Naive thymus-derived CD4-positive, alpha-beta T cell (primary cell): ENCODE data around the gene PCDHA6. TPM values are rescaled to one million over a fixed set of nuclear protein-coding genes. Genes with fewer than 3 reads are reported as not detected.
"Not testable (repeated sequence)": the region's sequence is repeated elsewhere in the genome, so short reads cannot be mapped to it uniquely, and the experiment has no call there.

Experiments used
- ATAC-seq: fragments of 150-1000 bp; cut with Tn5 transposase; 2 replicates; pipeline ENCODE4 v1.10.0; 2021; ENCODE audit warnings: mild to moderate bottlenecking, moderate library complexity
- CTCF ChIA-PET: fragments of 350-600 bp; sonication (Branson Sonifier 250); formaldehyde crosslinking; loops from one replicate; lab custom pipeline; 2021; ENCODE audit warnings: antibody characterized with exemption; lab: Charles Lee
- POLR2A ChIA-PET: fragments of 350-600 bp; sonication (Branson Sonifier 250); formaldehyde crosslinking; loops from one replicate; lab custom pipeline; 2021; ENCODE audit warnings: antibody characterized with exemption, inconsistent platforms; lab: Charles Lee
- DNase-seq, 9 donors: peaks; one replicate each; pipeline versions ENCODE4 v3.0.0 to v3.0.0-alpha.2; 2020 to 2022; ENCODE audit warnings: mixed read lengths in 1 of 9
- H3K27ac ChIP-seq: one replicate; pipeline ENCODE4 v1.7.0; 2013; ENCODE audit warnings: mild to moderate bottlenecking, low read depth, low read length, moderate library complexity
- H3K27me3 ChIP-seq, 2 donors: one replicate each; pipeline ENCODE4 v1.7.0; 2013; ENCODE audit warnings: low read length in 2 of 2, mild to moderate bottlenecking in 2 of 2, moderate library complexity in 2 of 2; ENCODE audit not compliant: control insufficient read depth in 2 of 2, insufficient read depth in 2 of 2
- H3K36me3 ChIP-seq, 3 experiments: 1 replicate in 2 of 3; 2 replicates in 1 of 3; pipeline ENCODE4 v1.7.0; 2013; ENCODE audit warnings: low read length in 3 of 3, mild to moderate bottlenecking in 3 of 3, moderate library complexity in 1 of 3; ENCODE audit not compliant: insufficient read depth in 3 of 3, control insufficient read depth in 2 of 3
- H3K4me1 ChIP-seq, 2 donors: one replicate each; pipeline ENCODE4 v1.7.0; 2013; ENCODE audit warnings: low read length in 2 of 2, mild to moderate bottlenecking in 2 of 2, moderate library complexity in 1 of 2; ENCODE audit not compliant: control insufficient read depth in 2 of 2, insufficient read depth in 2 of 2
- H3K4me3 ChIP-seq: 2 replicates; pipeline ENCODE4 v1.7.0; 2013; ENCODE audit warnings: mild to moderate bottlenecking, low read length
- H3K9me3 ChIP-seq, 3 experiments: 1 replicate in 2 of 3; 2 replicates in 1 of 3; pipeline ENCODE4 v1.7.0; 2013; ENCODE audit warnings: low read length in 3 of 3; ENCODE audit not compliant: control insufficient read depth in 2 of 3
- H3K27ac Mint-ChIP-seq, 9 donors: one replicate each; pipeline ENCODE4 v1.8.0; 2020 to 2022; ENCODE audit warnings: mixed read lengths in 9 of 9, mild to moderate bottlenecking in 8 of 9, moderate library complexity in 5 of 9, inconsistent platforms in 2 of 9
- H3K27me3 Mint-ChIP-seq, 5 donors: one replicate each; pipeline ENCODE4 v1.8.0; 2021 to 2022; ENCODE audit warnings: mixed read lengths in 5 of 5, mild to moderate bottlenecking in 1 of 5
- H3K36me3 Mint-ChIP-seq, 5 donors: one replicate each; pipeline ENCODE4 v1.8.0; 2020 to 2022; ENCODE audit warnings: mixed read lengths in 5 of 5, mild to moderate bottlenecking in 3 of 5, inconsistent platforms in 1 of 5
- H3K4me1 Mint-ChIP-seq, 7 donors: one replicate each; pipeline ENCODE4 v1.8.0; 2020 to 2022; ENCODE audit warnings: mixed read lengths in 7 of 7, mild to moderate bottlenecking in 3 of 7, inconsistent platforms in 1 of 7
- H3K4me3 Mint-ChIP-seq, 10 donors: one replicate each; pipeline ENCODE4 v1.8.0; 2020 to 2022; ENCODE audit warnings: mild to moderate bottlenecking in 10 of 10, mixed read lengths in 10 of 10, moderate library complexity in 6 of 10, inconsistent platforms in 2 of 10
- H3K9me3 Mint-ChIP-seq, 11 donors: one replicate each; pipeline ENCODE4 v1.8.0; 2020 to 2022; ENCODE audit warnings: mixed read lengths in 11 of 11, mild to moderate bottlenecking in 4 of 11, inconsistent platforms in 1 of 11, moderate library complexity in 1 of 11
- intact Hi-C, 2 donors: fragments of 100-400 bp; cut with micrococcal nuclease; formaldehyde crosslinking; loops; one replicate each; pipeline ENCODE4 v1.15.1; 2023
- polyA plus RNA-seq, 2 donors: library from polyadenylated mRNA; unstranded; fragments of 300-500 nt; fragmentation: Illumina TruSeq; gene quantifications; one replicate each; pipeline ENCODE4 v1.2.3, GENCODE V29; 2021
- total RNA-seq, 6 experiments: library from RNA in 5 of 6; stranded (reverse) in 5 of 6; gene quantifications; 1 replicate in 5 of 6; 2 replicates in 1 of 6; pipeline ENCODE4 v1.2.3 and lab custom pipeline; 2021 to 2026

The PCDHA6 gene
- total and polyA plus RNA-seq, 7 experiments from 2014 or later = not detected

DNA sequence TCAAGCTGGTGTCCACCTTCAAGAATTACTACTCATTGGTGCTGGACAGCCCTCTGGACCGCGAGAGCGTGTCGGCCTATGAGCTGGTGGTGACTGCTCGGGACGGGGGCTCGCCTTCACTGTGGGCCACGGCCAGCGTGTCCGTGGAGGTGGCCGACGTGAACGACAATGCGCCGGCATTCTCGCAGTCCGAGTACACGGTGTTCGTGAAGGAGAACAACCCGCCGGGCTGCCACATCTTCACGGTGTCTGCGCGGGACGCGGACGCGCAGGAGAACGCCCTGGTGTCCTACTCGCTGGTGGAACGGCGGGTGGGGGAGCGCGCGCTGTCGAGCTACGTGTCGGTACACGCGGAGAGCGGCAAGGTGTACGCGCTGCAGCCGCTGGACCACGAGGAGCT is 25.4 kb upstream of the PCDHA6 start:
- H3K27me3 ChIP-seq, DNase-seq, H3K27ac Mint-ChIP-seq, H3K4me3 ChIP-seq, ATAC-seq, H3K4me1 ChIP-seq, H3K4me1 Mint-ChIP-seq, H3K27ac ChIP-seq, H3K36me3 ChIP-seq, POLR2A ChIA-PET: not testable (repeated sequence)
- intact Hi-C loops = loop anchor here in 1 of 2 donors (5.0 kb wide), 1 partner anchor 50 kb away; no protein-coding TSS in a partner anchor
- CTCF ChIA-PET = interaction anchor here (0.6 kb wide), 1 partner anchor 26 kb away, joined by 3 read pairs; no protein-coding TSS in a partner anchor
- Mint-ChIP-seq H3K27me3 (peaks cover 0 to 62% (median 50%) of the 10 kb centered on the region in 5 donors), H3K4me3 (peak overlapping the region in 1 of 10 donors; percentile 7), H3K36me3 (peaks cover 0 to 27% (median 7%) of the 10 kb centered on the region in 5 donors), H3K9me3 (peaks cover 9 to 89% (median 42%) of the 10 kb centered on the region in 11 donors)
- peaks cover 0 to 44% (median 4%) of the 10 kb centered on the region in 3 experiments for H3K9me3 ChIP-seq

- Mint-ChIP-seq H3K27me3 (peaks cover 0 to 59% (median 48%) of the 10 kb centered on the region in 5 donors), H3K36me3 (peaks cover 0 to 29% (median 7%) of the 10 kb centered on the region in 5 donors), H3K4me1 (no peaks in the 10 kb centered on the region), H3K4me3 (no peak overlapping the region), H3K27ac (no peak overlapping the region), H3K9me3 (peaks cover 9 to 90% (median 45%) of the 10 kb centered on the region in 11 donors)
- H3K4me1 ChIP-seq = no peaks in the 10 kb centered on the region
- intact Hi-C loops = loop anchor here in 1 of 2 donors (5.0 kb wide), 1 partner anchor 49 kb away; no protein-coding TSS in a partner anchor
- no peaks in the 10 kb centered on the region for H3K36me3 ChIP-seq
- H3K9me3 ChIP-seq = peaks cover 0 to 49% (median 4%) of the 10 kb centered on the region in 3 experiments
- H3K4me3 ChIP-seq = no peak overlapping the region
- ATAC-seq (no peak), DNase-seq (no peak)
- ChIA-PET POLR2A (no interaction called here), CTCF (interaction anchor here (0.6 kb wide), 1 partner anchor 27 kb away, joined by 3 read pairs; no protein-coding TSS in a partner anchor)
- H3K27ac ChIP-seq = no peak overlapping the region
- peaks cover 0 to 5% of the 10 kb centered on the region in 2 donors for H3K27me3 ChIP-seq
Observed at GRCh38 chr5:140802781-140803271, 24.9 kb upstream of the PCDHA6 start.

- peaks cover 9 to 92% (median 45%) of the 10 kb centered on the region in 11 donors for H3K9me3 Mint-ChIP-seq
- H3K27me3 Mint-ChIP-seq = peaks cover 0 to 58% (median 44%) of the 10 kb centered on the region in 5 donors
- no peaks in the 10 kb centered on the region for H3K4me1 Mint-ChIP-seq
- Histone ChIP-seq H3K4me1 (no peaks in the 10 kb centered on the region), H3K4me3 (no peak within 1 kb of the TSS), H3K27me3 (peaks cover 0 to 5% of the 10 kb centered on the region in 2 donors), H3K27ac (no peak within 1 kb of the TSS), H3K36me3 (no peaks in the 10 kb centered on the region), H3K9me3 (peaks cover 0 to 53% (median 4%) of the 10 kb centered on the region in 3 experiments)
- no peak for DNase-seq
- H3K4me3 Mint-ChIP-seq = peak within 1 kb of the TSS in 1 of 10 donors; percentile 8
- POLR2A ChIA-PET = no interaction called here
- CTCF ChIA-PET = no interaction called here
- H3K27ac Mint-ChIP-seq = no peak within 1 kb of the TSS
- intact Hi-C loops = no loop called here
- ATAC-seq = no peak
- peaks cover 0 to 26% (median 11%) of the 10 kb centered on the region in 5 donors for H3K36me3 Mint-ChIP-seq
Observed at GRCh38 chr5:140806834-140807775, 20.7 kb upstream of the PCDHA6 start, which contains the start of gene PCDHA4. PCDHA4 (plus strand) TSS chr5:140807068.

DNA sequence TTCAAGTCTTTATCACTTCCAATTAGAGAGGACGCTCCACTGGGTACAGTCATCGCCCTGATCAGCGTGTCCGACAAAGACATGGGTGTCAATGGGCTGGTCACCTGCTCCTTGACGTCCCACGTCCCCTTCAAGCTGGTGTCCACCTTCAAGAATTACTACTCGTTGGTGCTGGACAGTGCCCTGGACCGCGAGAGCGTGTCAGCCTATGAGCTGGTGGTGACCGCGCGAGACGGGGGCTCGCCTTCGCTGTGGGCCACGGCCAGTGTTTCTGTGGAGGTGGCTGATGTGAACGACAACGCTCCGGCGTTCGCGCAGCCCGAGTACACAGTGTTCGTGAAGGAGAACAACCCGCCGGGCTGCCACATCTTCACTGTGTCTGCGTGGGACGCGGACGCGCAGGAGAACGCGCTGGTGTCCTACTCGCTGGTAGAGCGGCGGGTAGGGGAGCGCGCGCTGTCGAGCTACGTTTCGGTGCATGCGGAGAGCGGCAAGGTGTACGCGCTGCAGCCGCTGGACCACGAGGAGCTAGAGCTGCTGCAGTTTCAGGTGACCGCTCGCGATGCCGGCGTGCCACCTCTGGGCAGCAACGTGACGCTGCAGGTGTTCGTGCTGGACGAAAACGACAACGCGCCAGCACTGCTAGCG is 19.4 kb upstream of the PCDHA6 start:
- H3K9me3 ChIP-seq = peaks cover 0 to 41% (median 4%) of the 10 kb centered on the region in 3 experiments
- H3K36me3 Mint-ChIP-seq = peaks cover 0 to 31% (median 13%) of the 10 kb centered on the region in 5 donors
- peaks cover 9 to 92% (median 49%) of the 10 kb centered on the region in 11 donors for H3K9me3 Mint-ChIP-seq
- POLR2A ChIA-PET, H3K4me1 Mint-ChIP-seq, H3K36me3 ChIP-seq, H3K4me3 ChIP-seq, H3K27me3 ChIP-seq, CTCF ChIA-PET, ATAC-seq, DNase-seq, H3K4me3 Mint-ChIP-seq, H3K27ac Mint-ChIP-seq, H3K27ac ChIP-seq, H3K4me1 ChIP-seq, intact Hi-C loops: not testable (repeated sequence)
- peaks cover 0 to 64% (median 41%) of the 10 kb centered on the region in 5 donors for H3K27me3 Mint-ChIP-seq

DNA sequence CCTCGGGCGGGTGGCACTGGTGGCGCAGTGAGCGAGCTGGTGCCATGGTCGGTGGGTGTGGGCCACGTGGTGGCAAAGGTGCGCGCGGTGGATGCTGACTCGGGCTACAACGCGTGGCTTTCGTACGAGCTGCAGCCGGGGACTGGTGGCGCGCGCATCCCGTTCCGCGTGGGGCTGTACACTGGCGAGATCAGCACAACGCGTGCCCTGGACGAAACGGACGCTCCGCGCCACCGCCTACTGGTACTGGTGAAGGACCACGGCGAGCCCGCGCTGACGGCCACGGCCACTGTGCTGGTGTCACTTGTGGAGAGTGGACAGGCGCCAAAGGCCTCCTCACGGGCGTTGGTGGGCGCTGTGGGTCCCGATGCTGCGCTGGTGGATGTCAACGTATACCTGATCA is 18.9 kb upstream of the PCDHA6 start:
- Mint-ChIP-seq H3K4me1 (no peaks in the 10 kb centered on the region), H3K9me3 (peaks cover 8 to 91% (median 44%) of the 10 kb centered on the region in 11 donors), H3K4me3 (no peak overlapping the region), H3K27ac (no peak overlapping the region), H3K36me3 (peaks cover 0 to 26% (median 9%) of the 10 kb centered on the region in 5 donors), H3K27me3 (peaks cover 0 to 59% (median 36%) of the 10 kb centered on the region in 5 donors)
- no peaks in the 10 kb centered on the region for H3K36me3 ChIP-seq
- H3K27me3 ChIP-seq = peaks cover 0 to 5% of the 10 kb centered on the region in 2 donors
- ChIA-PET POLR2A (no interaction called here), CTCF (no interaction called here)
- H3K4me3 ChIP-seq = no peak overlapping the region
- DNase-seq (no peak), ATAC-seq (no peak)
- intact Hi-C loops = no loop called here
- no peak overlapping the region for H3K27ac ChIP-seq
- no peaks in the 10 kb centered on the region for H3K4me1 ChIP-seq
- peaks cover 0 to 41% (median 1%) of the 10 kb centered on the region in 3 experiments for H3K9me3 ChIP-seq
